Gastrocnemius medialis (tissue), 4 donors: ENCODE measurements around the gene WTAP.

Experiments used
- POLR2A ChIP-seq, 2 donors: fragments of 450-650 bp; IDR thresholded peaks; one replicate each; pipeline ENCODE4 v1.6.1; 2017; ENCODE audit warnings: antibody characterized with exemption in 2 of 2, mild to moderate bottlenecking in 2 of 2, moderate library complexity in 2 of 2
- TF ChIP-seq, protein P1 (sequence below), 5 experiments: fragments of 450-650 bp in 3 of 5; fragments of 200-600 bp in 2 of 5; sonication (generic) in 2 of 5; IDR thresholded peaks in 4 of 5; conservative IDR thresholded peaks in 1 of 5; 1 replicate in 4 of 5; 2 replicates in 1 of 5; pipeline ENCODE4 v1.5.1; 2016 to 2019; ENCODE audit warnings: antibody characterized with exemption in 5 of 5, mild to moderate bottlenecking in 3 of 5, moderate library complexity in 3 of 5

DNA sequence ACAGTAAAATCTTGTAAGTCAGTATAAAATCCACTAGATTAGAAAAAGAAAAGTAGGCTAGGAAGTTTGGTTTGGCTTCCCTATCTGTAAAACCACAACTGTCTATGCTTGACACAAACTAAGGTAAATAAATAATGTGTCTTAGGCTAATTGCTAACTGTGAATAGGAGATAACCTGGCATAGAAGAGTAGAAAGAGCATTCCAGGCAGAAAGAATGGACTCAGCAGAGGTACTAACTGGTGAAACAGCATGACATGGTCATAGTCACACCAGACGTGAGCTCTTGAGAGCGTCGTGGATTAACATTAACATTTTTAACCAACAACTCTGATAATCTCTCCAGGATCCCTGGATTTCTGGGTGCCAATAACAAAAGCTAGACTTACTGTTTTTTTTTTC, 8.7 kb upstream of the WTAP start:
- TF ChIP-seq, protein P1, sequence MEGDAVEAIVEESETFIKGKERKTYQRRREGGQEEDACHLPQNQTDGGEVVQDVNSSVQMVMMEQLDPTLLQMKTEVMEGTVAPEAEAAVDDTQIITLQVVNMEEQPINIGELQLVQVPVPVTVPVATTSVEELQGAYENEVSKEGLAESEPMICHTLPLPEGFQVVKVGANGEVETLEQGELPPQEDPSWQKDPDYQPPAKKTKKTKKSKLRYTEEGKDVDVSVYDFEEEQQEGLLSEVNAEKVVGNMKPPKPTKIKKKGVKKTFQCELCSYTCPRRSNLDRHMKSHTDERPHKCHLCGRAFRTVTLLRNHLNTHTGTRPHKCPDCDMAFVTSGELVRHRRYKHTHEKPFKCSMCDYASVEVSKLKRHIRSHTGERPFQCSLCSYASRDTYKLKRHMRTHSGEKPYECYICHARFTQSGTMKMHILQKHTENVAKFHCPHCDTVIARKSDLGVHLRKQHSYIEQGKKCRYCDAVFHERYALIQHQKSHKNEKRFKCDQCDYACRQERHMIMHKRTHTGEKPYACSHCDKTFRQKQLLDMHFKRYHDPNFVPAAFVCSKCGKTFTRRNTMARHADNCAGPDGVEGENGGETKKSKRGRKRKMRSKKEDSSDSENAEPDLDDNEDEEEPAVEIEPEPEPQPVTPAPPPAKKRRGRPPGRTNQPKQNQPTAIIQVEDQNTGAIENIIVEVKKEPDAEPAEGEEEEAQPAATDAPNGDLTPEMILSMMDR (IDR thresholded peaks at IDR 0.05 in 4 of 5, conservative IDR thresholded peaks at IDR 0.05 in 1 of 5), result no peak
- no peak for TF ChIP-seq POLR2A (IDR thresholded peaks at IDR 0.05)
